Endothelial cell (in vitro differentiated cells): ENCODE measurements around the gene MYOF. TPM values are rescaled to one million over a fixed set of nuclear protein-coding genes. Genes with fewer than 3 reads are reported as not detected.

Experiments used
- DNase-seq: peaks from one replicate; pipeline ENCODE4 v3.0.0; 2021; ENCODE audit warnings: low spot score
- H3K27ac Mint-ChIP-seq: one replicate; pipeline ENCODE4 v1.8.0; 2021; ENCODE audit warnings: mixed read lengths, inconsistent platforms; ENCODE audit not compliant: unreplicated experiment
- H3K27me3 Mint-ChIP-seq: one replicate; pipeline ENCODE4 v1.8.0; 2021; ENCODE audit warnings: mild to moderate bottlenecking, moderate library complexity, mixed read lengths, inconsistent platforms; ENCODE audit not compliant: unreplicated experiment
- H3K36me3 Mint-ChIP-seq: one replicate; pipeline ENCODE4 v1.8.0; 2021; ENCODE audit warnings: mild to moderate bottlenecking, low read depth, mixed read lengths, inconsistent platforms; ENCODE audit not compliant: unreplicated experiment
- H3K4me1 Mint-ChIP-seq: one replicate; pipeline ENCODE4 v1.8.0; 2021; ENCODE audit warnings: mild to moderate bottlenecking, mixed read lengths, inconsistent platforms; ENCODE audit not compliant: unreplicated experiment
- H3K4me3 Mint-ChIP-seq: one replicate; pipeline ENCODE4 v1.8.0; 2021; ENCODE audit warnings: mild to moderate bottlenecking, mixed read lengths, inconsistent platforms; ENCODE audit not compliant: unreplicated experiment
- H3K9me3 Mint-ChIP-seq: one replicate; pipeline ENCODE4 v1.8.0; 2021; ENCODE audit warnings: mixed read lengths, inconsistent platforms; ENCODE audit not compliant: unreplicated experiment
- CTCF ChIP-seq: fragments of 200-600 bp; sonication (generic); IDR thresholded peaks from one replicate; pipeline ENCODE4 v1.5.0; 2021; ENCODE audit warnings: antibody characterized with exemption; ENCODE audit not compliant: unreplicated experiment
- total RNA-seq: library from RNA; stranded (reverse); fragmentation: NEBNext Ultra II Directional; extraction: Animal tissue kit (Norgen Biotek cat#: 25700); gene quantifications from one replicate; pipeline ENCODE4 v1.2.1, GENCODE V29; 2021; ENCODE audit not compliant: unreplicated experiment

The MYOF gene
- total RNA-seq, 1 donor from 2014 or later = 12.4 TPM

GRCh38 chr10:93300981-93301380, 181.2 kb downstream of the MYOF start:
- H3K27me3 Mint-ChIP-seq = no peaks in the 10 kb centered on the region
- no peak for DNase-seq
- H3K27ac Mint-ChIP-seq = no peak overlapping the region
- no peaks in the 10 kb centered on the region for H3K36me3 Mint-ChIP-seq
- no peak for TF ChIP-seq CTCF
- no peaks in the 10 kb centered on the region for H3K4me1 Mint-ChIP-seq
- no peak overlapping the region for H3K4me3 Mint-ChIP-seq
- H3K9me3 Mint-ChIP-seq = no peaks in the 10 kb centered on the region

GRCh38 chr10:93300288-93300917, 181.7 kb downstream of the MYOF start:
- Mint-ChIP-seq H3K36me3 (no peaks in the 10 kb centered on the region), H3K4me1 (no peaks in the 10 kb centered on the region), H3K9me3 (no peaks in the 10 kb centered on the region), H3K27me3 (no peaks in the 10 kb centered on the region), H3K27ac (no peak overlapping the region), H3K4me3 (no peak overlapping the region)
- TF ChIP-seq CTCF = no peak
- DNase-seq = no peak

- Mint-ChIP-seq H3K27ac (no peak overlapping the region), H3K9me3 (no peaks in the 10 kb centered on the region), H3K4me3 (no peak overlapping the region), H3K27me3 (peaks cover 3% of the 10 kb centered on the region), H3K4me1 (no peaks in the 10 kb centered on the region), H3K36me3 (no peaks in the 10 kb centered on the region)
- no peak for TF ChIP-seq CTCF
- no peak for DNase-seq
These were observed 182.4 kb downstream of the MYOF start for GRCh38 chr10:93299606-93300287.

DNA sequence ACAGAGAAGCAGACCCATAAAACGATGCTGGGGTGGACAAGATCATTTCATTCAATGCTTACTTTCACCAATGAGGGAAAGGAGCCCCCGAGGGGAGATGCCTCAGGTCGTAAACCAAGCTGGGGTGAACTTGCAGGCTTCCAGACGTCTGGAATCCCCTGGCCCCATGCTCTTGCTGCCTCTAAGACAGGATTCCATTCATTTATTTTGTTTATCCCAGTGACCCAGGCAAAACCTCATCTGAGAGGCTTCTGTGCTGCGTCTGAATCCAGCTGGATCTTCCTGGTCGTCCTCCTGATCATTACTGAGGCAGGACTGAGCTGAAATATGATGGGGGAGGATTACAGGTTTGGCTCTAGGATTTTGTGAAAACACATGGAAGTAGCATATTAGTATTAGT, 182.9 kb downstream of the MYOF start:
- DNase-seq = no peak
- no peaks in the 10 kb centered on the region for H3K9me3 Mint-ChIP-seq
- H3K27me3 Mint-ChIP-seq = peaks cover 5% of the 10 kb centered on the region
- H3K36me3 Mint-ChIP-seq = no peaks in the 10 kb centered on the region
- H3K4me3 Mint-ChIP-seq = no peak overlapping the region
- no peaks in the 10 kb centered on the region for H3K4me1 Mint-ChIP-seq
- no peak overlapping the region for H3K27ac Mint-ChIP-seq
- no peak for TF ChIP-seq CTCF

DNA sequence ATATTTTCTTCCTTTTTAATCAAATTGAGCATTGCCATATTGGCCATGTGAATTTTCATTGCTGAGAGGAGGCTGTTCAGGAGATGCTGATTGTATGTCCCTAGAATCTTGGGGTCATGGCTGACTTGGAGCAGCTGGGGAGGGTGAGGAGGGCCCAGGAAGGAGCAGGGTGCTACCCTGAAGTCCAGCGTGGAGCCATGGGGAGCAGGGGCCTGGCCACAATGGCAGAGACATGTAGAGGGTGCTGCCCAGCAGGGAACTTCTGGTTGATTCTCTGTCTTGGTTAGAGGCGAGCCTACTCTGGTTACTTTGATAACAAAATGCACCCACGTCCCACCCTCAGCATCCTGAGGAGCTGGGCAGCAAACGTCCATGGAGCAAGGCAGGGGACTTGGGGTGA, 186.0 kb downstream of the MYOF start:
- no peaks in the 10 kb centered on the region for H3K4me1 Mint-ChIP-seq
- no peaks in the 10 kb centered on the region for H3K9me3 Mint-ChIP-seq
- no peak overlapping the region for H3K27ac Mint-ChIP-seq
- TF ChIP-seq CTCF = no peak
- no peaks in the 10 kb centered on the region for H3K36me3 Mint-ChIP-seq
- DNase-seq = no peak
- no peak overlapping the region for H3K4me3 Mint-ChIP-seq
- H3K27me3 Mint-ChIP-seq = peaks cover 5% of the 10 kb centered on the region
